C4-2B (cell line): ENCODE measurements around the gene PRKCH.

ENCODE experiments used
- ZFX ChIP-seq: fragments of 450-650 bp; IDR thresholded peaks from 2 replicates; pipeline ENCODE4 v1.6.1; 2017
- TF ChIP-seq, protein P1 (sequence below): fragments of 450-650 bp; conservative IDR thresholded peaks from 2 replicates; pipeline ENCODE4 v1.5.1; 2017; ENCODE audit warnings: mild to moderate bottlenecking

GRCh38 chr14:61403411-61403810, 82.0 kb downstream of the PRKCH start:
- TF ChIP-seq, protein P1, sequence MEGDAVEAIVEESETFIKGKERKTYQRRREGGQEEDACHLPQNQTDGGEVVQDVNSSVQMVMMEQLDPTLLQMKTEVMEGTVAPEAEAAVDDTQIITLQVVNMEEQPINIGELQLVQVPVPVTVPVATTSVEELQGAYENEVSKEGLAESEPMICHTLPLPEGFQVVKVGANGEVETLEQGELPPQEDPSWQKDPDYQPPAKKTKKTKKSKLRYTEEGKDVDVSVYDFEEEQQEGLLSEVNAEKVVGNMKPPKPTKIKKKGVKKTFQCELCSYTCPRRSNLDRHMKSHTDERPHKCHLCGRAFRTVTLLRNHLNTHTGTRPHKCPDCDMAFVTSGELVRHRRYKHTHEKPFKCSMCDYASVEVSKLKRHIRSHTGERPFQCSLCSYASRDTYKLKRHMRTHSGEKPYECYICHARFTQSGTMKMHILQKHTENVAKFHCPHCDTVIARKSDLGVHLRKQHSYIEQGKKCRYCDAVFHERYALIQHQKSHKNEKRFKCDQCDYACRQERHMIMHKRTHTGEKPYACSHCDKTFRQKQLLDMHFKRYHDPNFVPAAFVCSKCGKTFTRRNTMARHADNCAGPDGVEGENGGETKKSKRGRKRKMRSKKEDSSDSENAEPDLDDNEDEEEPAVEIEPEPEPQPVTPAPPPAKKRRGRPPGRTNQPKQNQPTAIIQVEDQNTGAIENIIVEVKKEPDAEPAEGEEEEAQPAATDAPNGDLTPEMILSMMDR = no peak
- no peak for TF ChIP-seq ZFX
